Endodermal cell (in vitro differentiated cells): ENCODE measurements around the gene MCEE. TPM values are rescaled to one million over a fixed set of nuclear protein-coding genes. Genes with fewer than 3 reads are reported as not detected.
A peak's percentile ranks its signal among the peaks of the same experiment; 100 is the strongest.

Experiments used
- DNase-seq: peaks from one replicate; pipeline ENCODE4 v3.0.0-alpha.2; 2017
- H3K27ac ChIP-seq: 2 replicates; pipeline ENCODE4 v1.5.1; 2013; ENCODE audit warnings: mild to moderate bottlenecking, low read depth, low read length, moderate library complexity
- H3K27me3 ChIP-seq: 2 replicates; pipeline ENCODE4 v1.6.1; 2013; ENCODE audit warnings: mild to moderate bottlenecking, low read length, moderate library complexity; ENCODE audit not compliant: insufficient read depth, control insufficient read depth, poor library complexity, severe bottlenecking
- H3K36me3 ChIP-seq: 2 replicates; pipeline ENCODE4 v1.7.0; 2013; ENCODE audit warnings: mild to moderate bottlenecking, low read length, moderate library complexity; ENCODE audit not compliant: control insufficient read depth, insufficient read depth
- H3K4me1 ChIP-seq: one replicate; pipeline ENCODE4 v1.7.0; 2013; ENCODE audit warnings: low read length; ENCODE audit not compliant: control insufficient read depth, insufficient read depth
- H3K4me3 ChIP-seq: 2 replicates; pipeline ENCODE4 v1.5.1; 2013; ENCODE audit warnings: mild to moderate bottlenecking, low read length, moderate library complexity
- H3K9ac ChIP-seq: 2 replicates; pipeline ENCODE4 v1.6.1; 2013; ENCODE audit warnings: mild to moderate bottlenecking, low read length, moderate library complexity; ENCODE audit not compliant: poor library complexity, severe bottlenecking; ENCODE audit errors: extremely low read depth
- H3K9me3 ChIP-seq: 2 replicates; pipeline ENCODE4 v1.6.1; 2013; ENCODE audit warnings: mild to moderate bottlenecking, low read length, moderate library complexity; ENCODE audit not compliant: control insufficient read depth
- H3K27ac Mint-ChIP-seq: 2 replicates; pipeline ENCODE4 v1.8.0; 2020; ENCODE audit warnings: mixed read lengths
- H3K27me3 Mint-ChIP-seq: 2 replicates; pipeline ENCODE4 v1.8.0; 2021; ENCODE audit warnings: mild to moderate bottlenecking, mixed read lengths; ENCODE audit not compliant: insufficient read depth
- H3K36me3 Mint-ChIP-seq: 2 replicates; pipeline ENCODE4 v1.8.0; 2020; ENCODE audit warnings: low read depth, mixed read lengths
- H3K4me1 Mint-ChIP-seq: 2 replicates; pipeline ENCODE4 v1.8.0; 2020; ENCODE audit warnings: mixed read lengths
- H3K4me3 Mint-ChIP-seq: 2 replicates; pipeline ENCODE4 v1.8.0; 2020; ENCODE audit warnings: mild to moderate bottlenecking, moderate library complexity, mixed read lengths
- H3K9me3 Mint-ChIP-seq: 2 replicates; pipeline ENCODE4 v1.8.0; 2020; ENCODE audit warnings: mild to moderate bottlenecking, mixed read lengths
- CTCF ChIP-seq: fragments of 200-600 bp; sonication (generic); conservative IDR thresholded peaks from 2 replicates; pipeline ENCODE4 v1.5.0; 2021; ENCODE audit warnings: antibody characterized with exemption, mild to moderate bottlenecking
- WGBS, 2 experiments: methylation state at CpG; one replicate each; pipeline versions ENCODE4 v1.1.5 to v1.1.7; 2013; ENCODE audit warnings: missing lambda C conversion rate in 2 of 2, mixed read lengths in 1 of 2; ENCODE audit not compliant: insufficient coverage in 1 of 2, insufficient read length in 1 of 2; 5-methylcytosine and 5-hydroxymethylcytosine counted together
- total RNA-seq, 2 donors: library from RNA; stranded (reverse); fragmentation: NEBNext Ultra II Directional in 1 of 2; extraction: Animal tissue kit (Norgen Biotek cat#: 25700) in 1 of 2; gene quantifications; 2 replicates in 1 of 2; 3 replicates in 1 of 2; pipeline ENCODE4 v1.2.1, GENCODE V29; 2021

The MCEE gene
- total RNA-seq, 2 donors from 2014 or later: 10.9 to 17.6 TPM

DNA sequence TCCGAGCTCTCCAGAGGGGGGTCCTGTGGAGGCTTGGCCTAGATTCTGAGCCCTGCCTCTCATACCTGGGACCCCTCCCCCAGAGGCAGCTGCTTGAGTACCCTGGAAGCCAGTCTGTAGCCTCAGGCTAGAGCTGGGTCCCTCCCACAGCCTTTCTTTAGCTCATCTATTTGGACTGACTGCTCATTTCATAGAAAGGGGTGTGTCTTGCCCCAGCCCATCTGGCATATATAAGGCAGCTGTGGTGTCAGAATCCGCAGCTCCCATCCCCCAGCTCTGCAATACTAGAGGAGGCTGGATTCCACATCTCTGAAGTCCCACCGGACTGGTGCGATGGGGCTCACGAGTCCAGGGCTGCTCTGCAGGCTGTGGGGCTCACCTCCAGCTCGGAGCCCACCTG, 26.5 kb upstream of the MCEE start:
- Histone ChIP-seq H3K9me3 (no peaks in the 10 kb centered on the region), H3K36me3 (no peaks in the 10 kb centered on the region), H3K9ac (no peak overlapping the region), H3K27ac (no peak overlapping the region), H3K27me3 (no peaks in the 10 kb centered on the region), H3K4me3 (no peak overlapping the region), H3K4me1 (no peaks in the 10 kb centered on the region)
- DNase-seq: no peak
- Mint-ChIP-seq H3K9me3 (no peaks in the 10 kb centered on the region), H3K4me3 (no peak overlapping the region), H3K27me3 (no peaks in the 10 kb centered on the region), H3K27ac (no peak overlapping the region), H3K4me1 (peaks cover 28% of the 10 kb centered on the region), H3K36me3 (no peaks in the 10 kb centered on the region)
- no peak for TF ChIP-seq CTCF
- 85 to 87% methylated on average over 4 to 6 of the region's 6 CpGs for WGBS, 2 experiments

DNA sequence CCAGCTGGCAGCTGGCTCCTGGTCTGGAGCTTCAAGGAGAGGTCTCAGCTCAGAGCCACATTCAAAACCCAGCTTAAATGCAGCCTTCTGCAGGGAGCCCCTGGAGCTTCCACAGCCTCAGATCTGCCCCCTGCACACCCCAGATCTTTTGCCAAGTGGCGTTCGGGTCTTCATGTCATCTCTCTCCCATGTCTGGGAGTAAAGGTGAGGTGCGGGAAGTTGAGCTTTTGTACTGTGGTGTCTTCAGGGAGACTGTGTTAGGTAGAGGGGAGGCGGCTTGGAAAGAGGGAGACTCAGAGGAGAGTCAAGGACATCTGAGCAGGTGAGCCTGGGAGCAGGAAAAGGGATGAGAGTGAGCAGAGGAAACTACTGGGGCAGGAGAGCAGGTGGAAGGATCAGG, 25.8 kb upstream of the MCEE start:
- WGBS, 2 experiments: 88 to 98% methylated on average over 4 of the region's 4 CpGs
- no peak overlapping the region for H3K4me3 Mint-ChIP-seq
- no peak overlapping the region for H3K27ac ChIP-seq
- no peaks in the 10 kb centered on the region for H3K27me3 Mint-ChIP-seq
- no peaks in the 10 kb centered on the region for H3K4me1 ChIP-seq
- no peak overlapping the region for H3K9ac ChIP-seq
- H3K27me3 ChIP-seq: no peaks in the 10 kb centered on the region
- DNase-seq: no peak
- no peaks in the 10 kb centered on the region for H3K9me3 ChIP-seq
- H3K4me1 Mint-ChIP-seq: peaks cover 28% of the 10 kb centered on the region
- TF ChIP-seq CTCF: no peak
- no peaks in the 10 kb centered on the region for H3K9me3 Mint-ChIP-seq
- H3K27ac Mint-ChIP-seq: no peak overlapping the region
- H3K36me3 ChIP-seq: no peaks in the 10 kb centered on the region
- no peak overlapping the region for H3K4me3 ChIP-seq
- no peaks in the 10 kb centered on the region for H3K36me3 Mint-ChIP-seq

DNA sequence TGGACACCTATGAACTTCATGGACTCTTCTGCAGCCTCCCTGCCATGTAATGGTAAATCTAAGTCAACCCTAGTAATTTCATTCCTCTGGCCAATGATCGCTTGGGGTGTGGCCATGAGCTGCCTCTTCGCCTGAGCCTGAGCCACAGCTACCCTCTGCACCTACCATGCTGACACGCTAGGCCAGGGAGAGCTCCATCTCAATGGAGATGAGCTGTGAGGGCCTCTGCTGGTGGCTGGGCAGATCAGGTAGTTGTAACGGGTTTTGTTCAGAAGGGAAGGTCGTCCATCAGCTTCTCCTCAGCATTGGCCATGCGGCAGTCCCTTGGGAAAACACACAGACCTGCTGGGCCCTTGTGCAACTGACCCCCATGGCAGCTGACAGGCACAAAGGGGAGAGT, 24.8 kb upstream of the MCEE start:
- no peaks in the 10 kb centered on the region for H3K4me1 ChIP-seq
- TF ChIP-seq CTCF: peak; percentile 77
- Mint-ChIP-seq H3K4me3 (no peak overlapping the region), H3K27ac (no peak overlapping the region), H3K4me1 (peaks cover 24% of the 10 kb centered on the region), H3K27me3 (no peaks in the 10 kb centered on the region), H3K36me3 (peaks cover 4% of the 10 kb centered on the region), H3K9me3 (no peaks in the 10 kb centered on the region)
- H3K9me3 ChIP-seq: no peaks in the 10 kb centered on the region
- H3K36me3 ChIP-seq: peaks cover 5% of the 10 kb centered on the region
- 60 to 61% methylated on average over 4 to 6 of the region's 6 CpGs for WGBS, 2 experiments
- no peak overlapping the region for H3K27ac ChIP-seq
- H3K9ac ChIP-seq: no peak overlapping the region
- no peaks in the 10 kb centered on the region for H3K27me3 ChIP-seq
- no peak overlapping the region for H3K4me3 ChIP-seq
- peak; percentile 87 for DNase-seq
